ENCODE data around the gene BCAR1.

The BCAR1 gene

DNA sequence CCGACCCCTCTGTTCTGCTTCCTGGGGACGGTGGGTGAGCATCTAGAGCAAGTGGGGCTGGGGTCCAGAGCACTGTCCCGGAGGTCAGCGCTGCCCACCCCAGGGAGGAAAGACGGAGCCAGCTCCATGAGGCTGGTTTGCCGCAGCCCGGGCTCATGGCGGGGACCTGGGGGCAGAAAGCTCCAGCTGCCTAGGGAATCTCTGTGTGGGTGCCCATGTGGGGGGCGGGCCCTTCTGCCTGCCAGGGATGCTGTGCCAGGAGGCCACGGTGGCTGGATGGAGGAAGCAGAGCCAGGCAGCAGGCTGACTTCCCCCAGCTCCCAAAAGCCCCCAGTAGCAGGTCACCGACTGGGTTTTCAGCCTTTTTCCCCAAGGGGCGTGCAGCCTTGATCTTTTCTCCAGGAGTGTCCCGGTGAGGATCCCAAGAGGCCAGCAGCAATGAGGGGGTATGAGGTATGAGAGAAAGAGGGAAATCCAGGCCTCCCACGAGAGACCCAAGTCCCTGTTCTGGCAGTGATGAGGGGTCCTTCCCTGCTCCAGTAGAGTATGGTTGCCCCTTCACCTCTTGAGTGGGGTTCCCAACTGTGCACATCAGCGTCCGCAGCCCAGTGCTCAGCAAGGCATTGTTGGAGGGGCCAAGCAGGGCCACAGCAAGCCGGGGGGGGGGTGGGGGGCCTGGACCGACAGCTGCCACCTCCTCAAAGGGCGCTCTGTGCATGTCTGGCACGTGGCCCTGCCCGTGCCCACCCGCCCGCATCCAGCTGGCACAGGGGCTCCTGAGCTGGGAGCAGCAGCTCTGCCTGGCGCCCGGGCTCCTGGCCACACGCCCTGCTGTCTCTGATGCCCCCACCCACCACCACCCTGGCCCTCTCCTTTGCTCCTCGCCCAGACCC is 15.6 kb upstream of the BCAR1 start:
- TF ChIP-seq ZFX (IDR thresholded peaks at IDR 0.05; ENCODE audit: borderline replicate concordance) = no peak
- TF ChIP-seq, protein P1, sequence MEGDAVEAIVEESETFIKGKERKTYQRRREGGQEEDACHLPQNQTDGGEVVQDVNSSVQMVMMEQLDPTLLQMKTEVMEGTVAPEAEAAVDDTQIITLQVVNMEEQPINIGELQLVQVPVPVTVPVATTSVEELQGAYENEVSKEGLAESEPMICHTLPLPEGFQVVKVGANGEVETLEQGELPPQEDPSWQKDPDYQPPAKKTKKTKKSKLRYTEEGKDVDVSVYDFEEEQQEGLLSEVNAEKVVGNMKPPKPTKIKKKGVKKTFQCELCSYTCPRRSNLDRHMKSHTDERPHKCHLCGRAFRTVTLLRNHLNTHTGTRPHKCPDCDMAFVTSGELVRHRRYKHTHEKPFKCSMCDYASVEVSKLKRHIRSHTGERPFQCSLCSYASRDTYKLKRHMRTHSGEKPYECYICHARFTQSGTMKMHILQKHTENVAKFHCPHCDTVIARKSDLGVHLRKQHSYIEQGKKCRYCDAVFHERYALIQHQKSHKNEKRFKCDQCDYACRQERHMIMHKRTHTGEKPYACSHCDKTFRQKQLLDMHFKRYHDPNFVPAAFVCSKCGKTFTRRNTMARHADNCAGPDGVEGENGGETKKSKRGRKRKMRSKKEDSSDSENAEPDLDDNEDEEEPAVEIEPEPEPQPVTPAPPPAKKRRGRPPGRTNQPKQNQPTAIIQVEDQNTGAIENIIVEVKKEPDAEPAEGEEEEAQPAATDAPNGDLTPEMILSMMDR (IDR thresholded peaks at IDR 0.05) = no peak
- peak overlapping the region; percentile 70 for H3K27ac ChIP-seq

DNA sequence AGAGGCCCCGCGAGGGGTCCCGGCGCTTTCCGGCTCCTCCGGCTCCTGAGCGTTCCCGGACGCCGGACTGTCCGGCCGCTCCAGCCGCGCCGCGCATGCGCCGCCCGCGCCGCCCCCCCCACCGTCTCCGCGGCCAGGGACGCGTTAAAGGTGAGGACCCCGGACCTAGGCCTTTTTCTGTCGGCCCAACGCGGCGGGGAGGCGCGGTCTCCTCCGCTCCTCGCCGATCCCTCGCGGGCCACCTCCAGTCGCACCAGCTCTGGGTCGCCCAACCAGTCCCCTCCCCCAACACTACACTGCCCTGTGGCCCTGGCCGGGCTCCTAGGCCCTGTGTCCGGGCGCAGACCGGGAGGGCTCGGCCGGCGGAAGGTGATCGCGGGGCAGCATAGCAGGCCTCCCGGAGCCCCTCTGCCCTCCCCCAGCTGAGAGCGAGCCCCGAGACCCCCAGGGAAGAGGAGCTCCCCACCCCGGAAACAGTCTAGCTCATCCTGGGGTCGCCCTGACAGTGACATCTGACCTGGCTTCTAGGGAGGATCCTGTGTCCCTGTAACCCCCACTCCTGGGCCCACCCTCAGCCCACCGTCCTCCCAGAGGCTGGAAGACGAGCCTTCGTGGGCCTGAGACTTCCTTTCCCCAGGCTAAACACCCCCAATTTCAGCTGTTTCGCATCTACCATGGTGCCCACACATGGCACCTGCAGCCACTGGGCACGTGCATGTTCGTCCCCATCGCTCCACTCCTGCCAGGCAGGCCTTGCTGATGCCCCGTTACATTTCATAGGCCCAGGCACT is 14.7 kb upstream of the BCAR1 start:
- peak overlapping the region; percentile 70 for H3K27ac ChIP-seq
- no peak for TF ChIP-seq ZFX (IDR thresholded peaks at IDR 0.05; ENCODE audit: borderline replicate concordance)
- TF ChIP-seq, protein P1 (IDR thresholded peaks at IDR 0.05) = no peak

DNA sequence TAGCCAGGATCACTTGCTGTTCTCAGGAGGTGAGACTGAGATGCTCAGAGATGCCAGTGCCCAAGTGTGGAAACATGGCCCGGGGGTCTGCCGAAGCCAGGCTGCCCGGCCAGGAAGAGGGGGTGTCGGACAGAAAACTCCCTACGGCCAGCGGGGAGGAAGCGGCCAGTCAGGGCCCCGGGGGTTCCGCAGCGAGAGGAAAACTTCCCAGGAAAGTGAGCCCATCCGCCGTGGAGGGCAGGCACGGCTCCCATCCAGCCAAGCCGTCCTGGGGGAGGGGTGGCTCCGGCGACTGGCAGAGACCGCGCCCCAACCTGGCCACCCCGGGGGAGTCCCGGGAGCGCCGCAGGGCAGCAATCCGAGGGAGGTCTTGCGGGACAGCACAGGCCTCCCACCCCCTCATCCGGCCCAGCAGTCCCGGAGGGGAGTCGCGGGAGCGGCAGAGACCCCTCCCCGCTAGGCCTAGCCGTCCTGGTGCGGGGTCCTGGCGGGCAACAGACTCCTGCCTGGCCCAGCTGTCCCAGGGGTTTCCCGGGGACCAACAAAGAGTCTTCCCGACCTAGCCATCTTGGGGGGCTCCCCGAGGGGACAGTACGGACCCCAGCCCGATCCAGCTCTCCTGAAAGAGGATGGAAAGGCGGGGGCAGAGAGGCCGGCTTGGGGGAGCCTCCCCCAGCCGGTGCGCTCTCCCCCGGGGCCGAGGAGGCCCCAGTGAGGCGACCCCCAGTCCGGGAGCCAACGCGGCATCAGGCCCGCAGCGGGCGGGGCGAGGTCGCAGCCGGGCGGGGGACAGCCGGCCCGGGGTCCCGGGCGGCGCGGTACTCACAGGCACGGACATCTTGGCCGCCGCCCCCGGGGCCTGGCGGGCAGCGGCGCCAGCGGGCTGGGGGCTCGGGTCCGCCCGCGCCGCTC is 13.8 kb upstream of the BCAR1 start:
- peak overlapping the region; percentile 70 for H3K27ac ChIP-seq
- TF ChIP-seq ZFX (IDR thresholded peaks at IDR 0.05; ENCODE audit: borderline replicate concordance) = no peak
- TF ChIP-seq, protein P1 (IDR thresholded peaks at IDR 0.05) = no peak

DNA sequence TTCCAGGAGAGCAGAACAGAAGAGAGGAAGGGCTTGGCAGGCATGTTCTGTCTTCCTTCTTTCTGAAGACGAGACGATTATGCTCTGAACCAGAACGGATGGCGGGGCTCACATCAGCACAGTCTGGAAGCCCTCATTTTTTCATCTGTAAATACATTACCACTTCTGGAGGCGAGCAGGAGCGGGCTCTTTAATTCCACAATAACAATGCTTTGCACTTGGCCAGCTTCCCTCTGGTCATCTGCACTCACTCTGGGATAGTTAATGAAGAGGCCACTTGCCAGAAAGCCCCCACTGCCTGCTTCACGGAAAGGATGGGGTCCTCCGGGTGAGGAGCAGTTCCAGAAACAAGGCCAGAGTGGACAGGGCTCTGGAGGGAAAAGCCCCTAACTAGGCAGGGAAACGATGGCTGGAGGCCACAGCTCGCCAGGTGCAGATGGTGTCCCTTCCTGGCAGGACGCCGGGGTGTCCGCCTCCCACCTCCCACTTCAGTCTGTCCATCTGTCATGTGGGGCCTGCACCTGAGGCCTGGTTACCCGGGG is 13.1 kb upstream of the BCAR1 start:
- no peak for TF ChIP-seq ZFX (IDR thresholded peaks at IDR 0.05; ENCODE audit: borderline replicate concordance)
- TF ChIP-seq, protein P1 (IDR thresholded peaks at IDR 0.05) = no peak
- H3K27ac ChIP-seq = peak overlapping the region; percentile 70

DNA sequence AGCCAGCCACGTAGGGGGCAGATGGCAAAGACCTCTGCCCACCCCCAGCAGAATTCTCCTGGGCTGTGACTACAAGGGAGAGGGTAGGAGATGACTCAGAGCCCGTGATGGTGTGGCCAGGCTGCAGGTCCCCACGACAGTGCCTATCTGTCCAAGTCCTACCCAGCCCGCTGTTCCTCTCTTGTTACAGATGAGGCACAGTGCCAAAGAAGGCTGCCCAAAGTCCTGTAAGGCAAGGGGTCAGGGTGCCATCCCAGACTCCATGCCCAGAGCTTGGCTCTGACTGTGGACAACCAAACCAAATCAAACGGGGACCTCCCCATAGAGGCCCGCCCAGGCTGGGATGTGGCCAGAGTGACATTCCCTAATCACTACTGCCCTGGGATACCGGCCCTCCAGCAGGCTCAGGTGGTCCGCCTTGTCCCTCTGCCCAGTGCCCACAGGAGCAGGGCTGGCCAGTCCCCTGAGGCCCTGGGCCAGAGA is 12.6 kb upstream of the BCAR1 start:
- H3K27ac ChIP-seq = peak overlapping the region; percentile 70; the same call in 1 of the 2 replicates
- no peak for TF ChIP-seq ZFX (IDR thresholded peaks at IDR 0.05; ENCODE audit: borderline replicate concordance)
- TF ChIP-seq, protein P1 (IDR thresholded peaks at IDR 0.05) = no peak

DNA sequence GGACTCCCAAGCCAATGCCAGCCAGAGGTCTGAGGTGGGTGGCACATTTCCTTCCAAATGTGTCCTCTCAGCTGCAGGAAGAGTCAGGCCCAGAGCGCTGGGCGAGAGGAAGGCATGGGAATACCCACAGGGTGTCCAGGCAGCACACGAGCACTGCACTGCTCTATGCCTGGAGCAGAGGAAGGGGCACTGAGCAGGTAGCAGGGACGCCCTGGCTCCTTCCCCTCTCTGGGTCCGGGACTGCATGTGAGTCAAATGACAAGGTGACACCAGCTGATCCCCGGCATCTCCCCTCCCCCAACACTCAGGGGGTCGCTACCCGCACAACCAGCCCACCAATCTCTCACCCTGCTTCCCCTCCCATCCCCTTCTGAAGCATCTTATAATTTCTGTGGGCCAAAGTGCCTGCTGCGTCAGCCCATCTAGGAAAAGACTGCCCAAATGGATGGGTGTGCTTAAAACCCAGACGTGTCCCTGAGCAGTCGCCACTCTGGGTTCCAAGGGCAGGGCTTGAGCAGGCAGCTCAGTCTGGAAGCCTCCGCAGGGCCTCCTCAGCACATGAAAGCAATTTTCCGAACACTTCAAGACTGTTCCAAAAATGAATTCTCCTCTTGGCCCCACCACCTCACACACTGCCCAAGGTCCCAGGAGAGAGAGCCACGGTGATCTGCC is 12.0 kb upstream of the BCAR1 start:
- H3K27ac ChIP-seq = no peak overlapping the region
- TF ChIP-seq, protein P1 (IDR thresholded peaks at IDR 0.05) = no peak
- no peak for TF ChIP-seq ZFX (IDR thresholded peaks at IDR 0.05; ENCODE audit: borderline replicate concordance)

Measured in 22Rv1 (cell line).